ENCODE measurements around the gene IFT57. TPM values are rescaled to one million over a fixed set of nuclear protein-coding genes. Genes with fewer than 3 reads are reported as not detected.

The IFT57 gene
- total and polyA plus RNA-seq, 10 of the 15 experiments (the other 5 are each of a cell fraction or from before 2014, with no cell fraction given) = 1.8 to 25.0 (median 7.5) TPM

DNA sequence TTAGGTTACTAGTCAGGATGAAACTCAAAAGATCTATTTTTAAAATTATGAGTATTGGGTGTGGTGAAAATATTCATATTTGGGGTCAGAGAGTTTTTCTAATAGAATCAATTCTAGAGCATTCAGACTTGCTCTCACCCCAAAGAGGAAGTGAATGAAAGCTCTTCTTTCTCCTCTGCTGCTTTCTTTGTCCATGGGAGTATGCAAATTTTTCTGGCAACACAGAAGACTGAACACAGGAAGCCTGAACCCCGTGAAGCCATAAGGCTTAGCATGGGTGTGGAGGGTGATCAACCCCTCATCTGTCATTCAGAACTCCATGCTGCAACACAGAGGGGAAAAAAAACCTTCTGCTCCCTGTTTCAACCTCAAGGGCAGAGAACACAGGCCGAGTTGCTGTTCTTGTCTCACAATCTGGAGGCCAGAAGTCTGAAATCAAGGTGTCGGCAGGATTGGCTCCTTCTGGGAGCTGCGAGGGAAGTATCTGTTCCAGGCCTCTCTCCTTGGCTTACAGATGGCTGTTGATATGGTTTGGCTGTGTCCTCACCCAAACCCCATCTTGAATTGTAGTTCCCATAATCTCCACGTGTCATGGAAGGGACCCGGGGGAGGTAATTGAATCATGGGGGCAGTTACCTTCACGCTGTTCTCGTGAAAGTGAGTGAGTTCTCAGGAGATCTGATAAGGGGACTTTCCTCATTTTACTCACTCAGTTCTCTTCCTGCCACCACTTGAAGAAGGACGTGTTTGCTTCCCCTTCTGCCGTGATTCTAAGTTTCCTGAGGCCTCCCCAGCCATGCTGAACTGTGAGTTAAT, 97.7 kb downstream of the IFT57 start (continued):
- TF ChIP-seq E2F8 (IDR thresholded peaks at IDR 0.05; ENCODE audit: low read depth, partially characterized antibody) (no peak), CHD1 (IDR thresholded peaks at IDR 0.05; ENCODE audit: low read depth, low read length) (no peak), MTA2 (IDR thresholded peaks at IDR 0.05; ENCODE audit: low read depth) (peak; percentile 67), CHD2 (IDR thresholded peaks at IDR 0.05; ENCODE audit: borderline replicate concordance, low read depth, low read length) (peak; percentile 72), RELA (IDR thresholded peaks at IDR 0.05; ENCODE audit: borderline replicate concordance, partially characterized antibody) (peak; percentile 60), ZZZ3 (IDR thresholded peaks at IDR 0.05; ENCODE audit: control insufficient read depth, insufficient read length, low read depth) (no peak), RELB (IDR thresholded peaks at IDR 0.05; ENCODE audit: low read depth) (peak; percentile 85), ESRRA (IDR thresholded peaks at IDR 0.05; ENCODE audit: low read length) (no peak), NBN (IDR thresholded peaks at IDR 0.05) (peak; percentile 86), POLR2A (IDR thresholded peaks at IDR 0.05; ENCODE audit: low read depth, low read length) (peak; percentile 76), NFYB (IDR thresholded peaks at IDR 0.05; ENCODE audit: insufficient read depth, low read depth, low read length) (no peak), SREBF1 (IDR thresholded peaks at IDR 0.05; ENCODE audit: low read length) (peak; percentile 79; the same call in 1 of the 2 replicates), NFXL1 (IDR thresholded peaks at IDR 0.05; ENCODE audit: borderline replicate concordance) (no peak), KLF5 (IDR thresholded peaks at IDR 0.05; ENCODE audit: partially characterized antibody) (no peak), KAT2A (conservative IDR thresholded peaks at IDR 0.05; ENCODE audit: control insufficient read depth, low read depth, low read length) (no peak), WRNIP1 (IDR thresholded peaks at IDR 0.05; ENCODE audit: borderline replicate concordance, low read depth, low read length) (no peak), TBL1XR1 (IDR thresholded peaks at IDR 0.05; ENCODE audit: low read depth, low read length) (peak; percentile 36)
- TF ChIP-seq, protein P1, sequence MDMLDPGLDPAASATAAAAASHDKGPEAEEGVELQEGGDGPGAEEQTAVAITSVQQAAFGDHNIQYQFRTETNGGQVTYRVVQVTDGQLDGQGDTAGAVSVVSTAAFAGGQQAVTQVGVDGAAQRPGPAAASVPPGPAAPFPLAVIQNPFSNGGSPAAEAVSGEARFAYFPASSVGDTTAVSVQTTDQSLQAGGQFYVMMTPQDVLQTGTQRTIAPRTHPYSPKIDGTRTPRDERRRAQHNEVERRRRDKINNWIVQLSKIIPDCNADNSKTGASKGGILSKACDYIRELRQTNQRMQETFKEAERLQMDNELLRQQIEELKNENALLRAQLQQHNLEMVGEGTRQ (IDR thresholded peaks at IDR 0.05; ENCODE audit: borderline replicate concordance, low read depth, low read length) = peak; percentile 1; the same call in 1 of the 2 replicates
- TF ChIP-seq, protein P2, sequence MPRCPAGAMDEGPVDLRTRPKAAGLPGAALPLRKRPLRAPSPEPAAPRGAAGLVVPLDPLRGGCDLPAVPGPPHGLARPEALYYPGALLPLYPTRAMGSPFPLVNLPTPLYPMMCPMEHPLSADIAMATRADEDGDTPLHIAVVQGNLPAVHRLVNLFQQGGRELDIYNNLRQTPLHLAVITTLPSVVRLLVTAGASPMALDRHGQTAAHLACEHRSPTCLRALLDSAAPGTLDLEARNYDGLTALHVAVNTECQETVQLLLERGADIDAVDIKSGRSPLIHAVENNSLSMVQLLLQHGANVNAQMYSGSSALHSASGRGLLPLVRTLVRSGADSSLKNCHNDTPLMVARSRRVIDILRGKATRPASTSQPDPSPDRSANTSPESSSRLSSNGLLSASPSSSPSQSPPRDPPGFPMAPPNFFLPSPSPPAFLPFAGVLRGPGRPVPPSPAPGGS (IDR thresholded peaks at IDR 0.05; ENCODE audit: borderline replicate concordance, insufficient read depth, low read depth, low read length, poor library complexity, severe bottlenecking) = peak; percentile 92
- TF ChIP-seq, protein P3, sequence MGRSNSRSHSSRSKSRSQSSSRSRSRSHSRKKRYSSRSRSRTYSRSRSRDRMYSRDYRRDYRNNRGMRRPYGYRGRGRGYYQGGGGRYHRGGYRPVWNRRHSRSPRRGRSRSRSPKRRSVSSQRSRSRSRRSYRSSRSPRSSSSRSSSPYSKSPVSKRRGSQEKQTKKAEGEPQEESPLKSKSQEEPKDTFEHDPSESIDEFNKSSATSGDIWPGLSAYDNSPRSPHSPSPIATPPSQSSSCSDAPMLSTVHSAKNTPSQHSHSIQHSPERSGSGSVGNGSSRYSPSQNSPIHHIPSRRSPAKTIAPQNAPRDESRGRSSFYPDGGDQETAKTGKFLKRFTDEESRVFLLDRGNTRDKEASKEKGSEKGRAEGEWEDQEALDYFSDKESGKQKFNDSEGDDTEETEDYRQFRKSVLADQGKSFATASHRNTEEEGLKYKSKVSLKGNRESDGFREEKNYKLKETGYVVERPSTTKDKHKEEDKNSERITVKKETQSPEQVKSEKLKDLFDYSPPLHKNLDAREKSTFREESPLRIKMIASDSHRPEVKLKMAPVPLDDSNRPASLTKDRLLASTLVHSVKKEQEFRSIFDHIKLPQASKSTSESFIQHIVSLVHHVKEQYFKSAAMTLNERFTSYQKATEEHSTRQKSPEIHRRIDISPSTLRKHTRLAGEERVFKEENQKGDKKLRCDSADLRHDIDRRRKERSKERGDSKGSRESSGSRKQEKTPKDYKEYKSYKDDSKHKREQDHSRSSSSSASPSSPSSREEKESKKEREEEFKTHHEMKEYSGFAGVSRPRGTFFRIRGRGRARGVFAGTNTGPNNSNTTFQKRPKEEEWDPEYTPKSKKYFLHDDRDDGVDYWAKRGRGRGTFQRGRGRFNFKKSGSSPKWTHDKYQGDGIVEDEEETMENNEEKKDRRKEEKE (IDR thresholded peaks at IDR 0.05) = no peak
